ENCODE results near the gene ALDH1L1.
"Not testable (repeated sequence)": the region's sequence is repeated elsewhere in the genome, so short reads cannot be mapped to it uniquely, and the experiment has no call there.

The ALDH1L1 gene

GRCh38 chr3:126085841-126086240, 94.5 kb downstream of the ALDH1L1 start:
- in situ Hi-C loops (cut with HindIII; ENCODE audit: low sequenced_read_pairs) = no loop called here

GRCh38 chr3:126085276-126085675, 95.1 kb downstream of the ALDH1L1 start:
- in situ Hi-C loops (cut with HindIII; ENCODE audit: low sequenced_read_pairs) = no loop called here

- in situ Hi-C loops (cut with HindIII; ENCODE audit: low sequenced_read_pairs) = no loop called here
Measured at GRCh38 chr3:126084768-126085180, 95.6 kb downstream of the ALDH1L1 start.

- in situ Hi-C loops (cut with HindIII; ENCODE audit: low sequenced_read_pairs) = no loop called here
Measured at GRCh38 chr3:126083913-126084767, 96.2 kb downstream of the ALDH1L1 start, which contains the start of gene SLC41A3. Gene SLC41A3, minus strand, starts transcription at chr3:126084124. Its CDS starts 15,905 bp downstream, at chr3:126068219.

GRCh38 chr3:126083511-126083912, 96.9 kb downstream of the ALDH1L1 start:
- in situ Hi-C loops (cut with HindIII; ENCODE audit: low sequenced_read_pairs) = no loop called here

GRCh38 chr3:126083138-126083445, 97.3 kb downstream of the ALDH1L1 start:
- in situ Hi-C loops (cut with HindIII; ENCODE audit: low sequenced_read_pairs) = no loop called here

- in situ Hi-C loops (cut with HindIII; ENCODE audit: low sequenced_read_pairs) = no loop called here
Measured at GRCh38 chr3:126082362-126083137, 97.8 kb downstream of the ALDH1L1 start.

- in situ Hi-C loops (cut with HindIII; ENCODE audit: low sequenced_read_pairs) = no loop called here
Measured at GRCh38 chr3:126081618-126082361, 98.6 kb downstream of the ALDH1L1 start.

- in situ Hi-C loops (cut with HindIII; ENCODE audit: low sequenced_read_pairs) = no loop called here
Measured at GRCh38 chr3:126080970-126081369, 99.4 kb downstream of the ALDH1L1 start.

- in situ Hi-C loops (cut with HindIII; ENCODE audit: low sequenced_read_pairs) = loop anchor here (5.0 kb wide), 1 partner anchor 92 kb away; no protein-coding TSS in a partner anchor
Measured at GRCh38 chr3:126078866-126079265, 101.5 kb downstream of the ALDH1L1 start.

GRCh38 chr3:126077754-126078153, 102.6 kb downstream of the ALDH1L1 start:
- in situ Hi-C loops (cut with HindIII; ENCODE audit: low sequenced_read_pairs) = loop anchor here (5.0 kb wide), 1 partner anchor 90 kb away; no protein-coding TSS in a partner anchor

- in situ Hi-C loops (cut with HindIII; ENCODE audit: low sequenced_read_pairs) = loop anchor here (5.0 kb wide), 1 partner anchor 89 kb away; no protein-coding TSS in a partner anchor
Measured at GRCh38 chr3:126076140-126076539, 104.2 kb downstream of the ALDH1L1 start.

GRCh38 chr3:126070146-126070545, 110.2 kb downstream of the ALDH1L1 start:
- in situ Hi-C loops (cut with HindIII; ENCODE audit: low sequenced_read_pairs) = no loop called here

GRCh38 chr3:126067959-126068358, 112.4 kb downstream of the ALDH1L1 start:
- in situ Hi-C loops (cut with HindIII; ENCODE audit: low sequenced_read_pairs) = no loop called here

- in situ Hi-C loops (cut with HindIII; ENCODE audit: low sequenced_read_pairs) = not testable (repeated sequence)
Measured at GRCh38 chr3:126066676-126067075, 113.7 kb downstream of the ALDH1L1 start.

GRCh38 chr3:126065876-126066275, 114.5 kb downstream of the ALDH1L1 start:
- in situ Hi-C loops (cut with HindIII; ENCODE audit: low sequenced_read_pairs) = no loop called here

GRCh38 chr3:126064627-126065258, 115.6 kb downstream of the ALDH1L1 start:
- in situ Hi-C loops (cut with HindIII; ENCODE audit: low sequenced_read_pairs) = no loop called here

GRCh38 chr3:126063358-126063965, 116.9 kb downstream of the ALDH1L1 start:
- in situ Hi-C loops (cut with HindIII; ENCODE audit: low sequenced_read_pairs) = no loop called here

- in situ Hi-C loops (cut with HindIII; ENCODE audit: low sequenced_read_pairs) = no loop called here
Measured at GRCh38 chr3:126061301-126062032, 118.9 kb downstream of the ALDH1L1 start.
